HG03066 (cell line): Measurements from ENCODE around the gene IFNG.
"Not testable (repeated sequence)": the region's sequence is repeated elsewhere in the genome, so short reads cannot be mapped to it uniquely, and the experiment has no call there.

Source experiments
- ATAC-seq: cut with Tn5 transposase; IDR thresholded peaks from one replicate; pipeline ENCODE4 v1.9.1; 2021; ENCODE audit warnings: low read depth; ENCODE audit not compliant: unreplicated experiment

IFNG gene

DNA sequence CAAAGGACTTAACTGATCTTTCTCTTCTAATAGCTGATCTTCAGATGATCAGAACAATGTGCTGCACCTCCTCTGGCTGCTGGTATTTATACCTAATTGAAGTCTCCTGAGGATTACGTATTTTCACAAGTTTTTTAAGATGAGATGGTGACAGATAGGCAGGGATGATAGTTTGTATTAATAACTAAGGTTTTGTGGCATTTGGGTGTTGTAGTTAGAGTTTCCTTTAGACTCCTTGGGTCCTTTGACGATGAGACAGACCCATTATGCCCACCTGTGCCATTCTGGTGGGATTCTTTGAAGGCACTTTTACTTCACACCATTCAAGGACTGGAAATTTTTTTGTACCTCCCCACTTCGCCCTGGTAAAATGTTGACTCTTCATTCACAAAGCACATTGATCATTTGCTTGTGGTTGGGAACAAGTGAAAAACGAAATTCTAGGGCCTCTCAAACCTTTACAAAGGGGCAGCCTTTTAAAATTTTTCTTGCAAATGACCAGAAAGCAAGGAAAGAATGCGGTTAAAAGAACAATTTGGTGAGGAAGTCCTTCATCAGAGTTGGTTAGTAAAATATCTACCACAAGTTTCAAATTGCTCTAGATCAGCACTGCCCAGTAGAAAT is at the start of gene IFNG:
IFNG (minus strand) TSS at position 60 of the 624 bp plus-strand sequence. CDS start 125 bp downstream, outside the sequence.
- peak; percentile 53 for ATAC-seq

DNA sequence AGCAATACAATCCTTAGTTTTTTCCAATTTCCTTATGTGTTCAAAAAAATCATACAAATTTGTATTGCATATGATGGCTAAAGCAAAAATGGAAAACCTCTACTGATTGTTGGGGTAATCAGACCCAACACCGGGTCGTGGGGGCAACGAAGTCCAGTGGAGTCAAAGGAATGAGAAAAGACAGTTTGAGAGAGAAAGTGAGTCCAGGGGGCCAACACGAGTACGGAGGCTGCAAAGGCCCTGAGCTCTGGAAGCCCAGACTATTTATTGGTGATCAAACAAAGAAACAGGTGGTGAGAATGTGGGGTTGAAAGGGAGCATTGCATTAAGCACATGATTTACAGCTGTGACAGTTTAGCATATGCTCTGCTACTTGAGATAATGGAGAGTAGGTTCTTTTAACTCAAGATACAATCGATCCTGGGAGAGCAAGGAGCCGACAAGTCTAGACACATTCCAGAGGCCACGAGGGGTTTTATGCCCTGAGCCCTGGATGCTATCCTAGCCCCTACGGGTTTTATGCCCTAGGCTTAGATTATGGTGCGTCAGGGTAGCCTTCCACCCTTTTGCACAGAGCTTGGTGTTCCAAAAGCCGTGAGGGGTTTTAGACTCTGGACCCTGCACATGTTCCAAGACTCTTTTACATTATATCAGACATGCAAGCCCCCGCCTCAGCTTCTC is 49.6 kb upstream of the IFNG start:
- not testable (repeated sequence) for ATAC-seq

DNA sequence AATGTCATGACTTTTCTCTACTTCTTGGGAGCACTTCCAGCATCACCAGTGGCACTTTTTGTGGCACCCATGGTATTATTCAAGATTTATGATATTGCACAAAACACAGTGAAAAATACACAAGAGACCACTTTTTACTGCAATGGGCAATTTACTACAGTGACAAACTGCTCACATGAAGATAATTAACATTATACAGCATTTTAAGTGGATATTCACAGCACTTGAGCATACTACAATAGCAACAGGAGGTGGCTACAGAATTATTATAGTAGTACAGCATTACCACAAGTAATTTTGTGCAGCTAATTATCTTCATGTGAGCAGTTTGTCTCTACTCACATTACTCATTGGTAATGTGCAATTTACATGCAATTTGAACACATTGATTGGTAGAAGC is 47.7 kb upstream of the IFNG start:
- ATAC-seq = no peak

DNA sequence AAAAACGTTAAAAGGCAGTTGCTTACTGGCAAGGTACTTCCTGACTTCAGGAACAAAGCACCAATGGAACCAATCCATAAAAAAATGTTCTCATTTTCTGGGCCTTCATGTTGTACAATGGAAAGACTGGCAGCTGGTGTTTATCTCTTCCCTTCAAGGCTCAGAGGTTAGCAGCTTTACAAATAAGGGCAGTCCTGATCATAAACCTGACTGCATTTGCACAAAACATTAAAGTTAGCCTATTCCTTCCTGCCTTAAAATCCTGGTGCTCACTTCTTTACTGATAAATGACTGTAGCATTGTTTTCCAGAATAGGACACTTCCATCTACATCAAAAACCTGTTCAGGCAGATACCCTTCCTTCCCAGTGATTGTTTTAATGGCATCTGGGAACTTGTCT is 46.9 kb upstream of the IFNG start:
- no peak for ATAC-seq

DNA sequence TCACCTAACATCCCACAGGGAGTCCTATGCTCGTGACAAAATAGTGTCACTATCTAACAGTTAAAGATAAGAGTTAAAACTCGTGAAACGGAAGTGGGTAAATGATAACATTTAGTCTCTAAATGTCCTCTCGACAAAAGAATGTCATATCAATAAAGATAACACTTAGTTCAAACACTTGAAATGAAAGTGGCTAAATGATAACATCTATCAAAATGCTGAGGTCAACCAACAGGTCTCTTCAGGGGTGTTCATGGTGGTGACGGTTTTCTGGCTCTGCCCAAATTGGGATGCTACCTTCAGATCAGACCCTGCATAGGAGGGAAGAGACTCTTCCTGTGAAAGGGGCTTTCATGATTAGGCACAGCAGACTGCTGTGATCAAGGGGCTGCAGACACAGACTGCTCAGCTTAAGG is 43.9 kb upstream of the IFNG start:
- ATAC-seq = no peak

DNA sequence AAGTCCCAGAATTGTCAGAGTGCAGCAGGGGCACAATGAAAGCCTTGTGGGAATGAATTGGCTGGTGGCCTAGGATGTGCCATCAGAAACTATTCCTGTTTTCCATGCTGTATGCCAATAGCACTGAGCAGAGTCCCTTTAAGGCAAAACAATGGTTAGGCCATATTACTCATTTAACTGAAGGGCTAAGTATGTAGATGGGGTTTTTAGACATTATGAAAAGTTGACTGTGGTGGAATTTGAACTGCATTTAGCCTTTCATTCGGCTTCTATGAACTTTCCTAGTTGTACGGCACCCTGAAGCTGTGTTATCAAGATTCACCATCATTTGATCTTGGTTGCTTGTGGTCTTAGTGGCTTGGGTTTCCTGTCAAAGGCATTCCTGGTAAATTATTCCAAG is 41.3 kb upstream of the IFNG start:
- ATAC-seq = no peak

DNA sequence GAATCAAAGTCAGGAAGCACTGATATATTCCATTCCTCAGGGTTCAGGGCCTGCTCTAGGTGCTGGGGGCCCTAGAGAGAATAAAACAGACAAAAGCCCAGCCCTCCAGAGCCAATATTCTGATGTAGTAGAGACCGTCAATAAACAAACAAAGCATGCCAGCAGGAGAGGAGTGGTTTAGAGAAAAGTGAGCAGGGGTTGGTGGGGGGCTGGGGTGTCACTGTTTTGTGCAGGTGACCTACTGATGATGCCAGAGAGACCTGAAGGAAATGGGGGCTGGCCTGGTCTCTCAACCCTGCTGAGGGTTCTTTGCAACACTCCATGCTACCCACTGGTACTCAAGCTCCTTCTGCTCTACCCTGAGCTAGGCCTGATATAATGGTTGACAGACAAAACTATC is 39.6 kb upstream of the IFNG start:
- no peak for ATAC-seq

DNA sequence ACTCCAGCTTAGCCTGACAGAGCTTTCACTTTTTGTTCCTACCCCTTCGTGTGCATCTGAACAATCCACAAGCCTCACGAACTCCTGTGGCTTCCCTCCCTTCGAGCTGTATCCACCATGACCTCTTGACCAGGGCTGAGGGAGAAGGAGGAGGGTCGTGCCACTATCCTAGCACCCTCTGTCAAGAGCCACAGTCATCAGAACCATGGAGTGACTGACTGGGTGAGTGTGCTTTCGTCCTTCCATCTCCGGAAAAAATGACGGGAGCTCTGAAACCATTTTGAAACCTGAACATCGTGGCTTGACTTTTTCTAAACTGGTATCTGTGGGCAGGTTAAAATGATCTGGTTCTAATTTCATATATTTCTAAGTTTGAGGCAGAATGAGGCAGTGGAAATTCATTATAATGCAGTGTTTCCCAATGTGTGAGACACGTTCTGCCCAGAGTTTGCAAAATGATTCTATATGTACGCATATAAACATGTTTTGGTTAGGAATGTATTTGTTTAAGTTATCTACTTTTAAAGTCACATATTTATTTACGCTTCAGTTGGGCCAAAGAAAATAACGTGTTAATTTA is 39.1 kb upstream of the IFNG start:
- no peak for ATAC-seq

DNA sequence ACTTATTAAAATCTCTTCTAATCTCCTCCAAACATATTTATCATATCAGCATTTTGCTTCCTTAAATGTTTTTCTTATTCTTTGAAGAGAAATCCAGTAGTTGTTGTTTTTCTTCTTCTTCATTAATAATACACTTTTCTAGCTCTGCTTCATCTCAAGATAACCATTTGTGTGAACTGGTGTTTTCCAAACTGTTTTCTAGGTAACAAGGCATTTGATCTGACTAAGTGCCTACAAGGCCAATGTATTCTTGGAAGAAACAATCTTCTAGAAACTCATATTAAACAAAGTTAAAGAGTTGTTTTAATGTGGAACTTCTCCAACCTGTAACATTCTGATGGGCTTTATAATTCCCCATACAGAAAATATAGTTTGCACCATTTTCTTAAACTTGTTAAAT is 30.8 kb upstream of the IFNG start:
- ATAC-seq = no peak

DNA sequence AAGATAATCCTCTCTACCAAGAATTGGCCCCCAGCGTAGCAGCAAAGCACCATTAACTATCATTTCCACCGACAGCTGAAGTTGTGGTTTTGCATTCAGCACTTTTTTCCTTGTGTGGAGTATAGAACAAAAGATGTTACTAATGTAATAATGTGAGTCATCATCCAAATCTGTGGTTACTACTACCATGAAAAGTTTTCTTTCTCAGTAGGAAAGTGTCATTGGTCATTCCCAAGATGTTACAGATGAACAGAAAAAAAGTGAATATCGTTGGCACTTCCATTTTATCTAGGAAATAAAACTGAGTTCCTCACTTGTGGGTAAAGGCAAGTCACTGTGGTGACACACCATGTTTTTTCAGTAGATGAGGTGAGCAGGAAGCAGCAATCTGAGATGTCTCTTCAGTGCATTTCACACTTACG is 30.3 kb upstream of the IFNG start:
- no peak for ATAC-seq

DNA sequence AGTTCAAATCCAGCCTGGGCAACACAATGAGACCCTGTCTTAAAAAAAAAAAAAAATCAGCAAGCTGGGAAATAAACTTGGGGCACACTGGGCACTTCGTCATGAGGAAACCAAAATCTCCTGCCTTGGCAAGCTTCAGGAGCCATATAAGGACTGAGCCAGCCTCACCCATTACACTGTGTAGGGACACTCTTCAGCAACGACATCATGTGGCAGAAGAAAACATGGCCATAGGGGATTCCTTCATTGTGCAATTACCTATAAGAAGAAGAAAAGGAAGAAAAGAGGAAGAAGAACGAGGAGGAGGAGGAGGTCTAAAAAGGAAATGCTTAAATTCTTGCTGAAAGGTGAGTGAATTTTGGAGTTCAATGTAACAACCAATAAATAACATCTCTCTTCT is 26.1 kb upstream of the IFNG start:
- no peak for ATAC-seq

DNA sequence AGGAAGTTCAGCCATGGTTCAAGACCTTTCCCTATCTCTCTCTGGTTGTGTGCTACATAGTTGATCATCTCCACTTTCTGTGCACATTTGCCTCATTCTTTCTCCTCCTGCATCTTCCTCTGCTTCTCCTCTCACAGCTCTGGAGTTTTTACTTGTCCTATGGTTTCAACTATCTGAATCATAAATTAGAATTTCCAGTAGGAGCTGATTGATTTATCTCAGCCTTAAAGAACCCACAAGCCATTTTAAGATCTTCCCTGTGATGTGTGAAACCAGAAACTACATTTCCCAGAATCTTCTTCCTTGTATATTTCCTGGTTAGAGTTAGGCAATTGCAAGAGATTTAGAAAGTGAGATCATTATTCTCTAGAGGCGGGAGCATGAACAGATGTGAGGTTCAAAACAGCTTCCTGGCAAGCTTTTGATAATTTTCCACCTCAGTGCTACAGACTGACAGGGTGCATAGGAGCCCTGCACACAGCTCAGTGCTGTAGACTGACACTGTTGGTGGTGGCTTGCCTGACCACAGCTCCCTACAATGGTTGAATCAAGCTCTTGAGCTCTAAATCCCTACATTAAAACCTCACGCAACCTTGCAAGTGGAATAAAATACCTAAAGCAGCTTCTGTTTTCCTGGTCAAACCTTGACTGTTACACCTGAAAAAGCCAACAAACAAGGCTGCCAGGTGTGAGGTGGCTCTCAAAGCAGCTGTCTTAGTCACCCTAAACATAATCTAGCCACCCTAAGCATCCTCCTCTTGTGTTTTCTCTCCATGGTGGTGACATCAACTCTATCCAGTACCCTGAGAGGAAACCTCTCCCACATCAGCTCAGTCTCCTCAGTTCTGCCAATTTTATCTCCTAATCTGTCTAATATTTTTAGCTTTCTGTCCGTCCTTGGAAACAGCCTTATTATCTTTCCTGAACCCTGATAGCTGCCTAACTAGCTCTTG is 21.5 kb upstream of the IFNG start:
- ATAC-seq = no peak

DNA sequence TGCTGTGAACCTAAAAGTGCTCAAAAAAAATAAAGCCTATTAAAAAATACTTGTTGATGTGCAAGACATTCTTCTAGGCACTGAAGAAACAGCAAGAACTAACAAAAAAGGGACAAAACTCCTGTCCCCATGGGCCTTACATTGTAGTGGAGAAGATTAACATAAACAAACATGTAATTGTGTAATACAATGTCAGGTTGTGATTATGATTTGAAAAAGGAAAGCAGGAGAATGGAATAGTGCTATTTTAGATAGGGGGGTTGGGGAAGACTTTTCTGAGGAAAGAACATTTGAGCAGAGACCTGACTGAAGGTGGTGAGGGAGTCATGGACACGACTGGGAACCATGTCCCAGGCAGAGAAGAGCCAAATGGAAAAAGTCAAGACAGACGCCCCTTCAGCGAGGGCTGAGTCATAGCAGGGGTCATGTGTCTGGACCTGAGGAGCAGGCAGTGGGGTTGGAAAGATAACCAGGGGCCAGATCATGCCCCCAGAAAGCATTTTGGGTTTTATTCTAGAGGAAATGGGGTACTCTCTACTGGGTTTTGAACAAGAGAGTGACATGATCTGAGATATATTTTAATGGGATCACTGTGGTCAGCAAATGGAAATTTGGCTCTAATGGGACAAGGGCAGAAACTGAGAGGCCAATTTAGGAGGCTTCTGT is 19.4 kb upstream of the IFNG start:
- ATAC-seq = no peak

DNA sequence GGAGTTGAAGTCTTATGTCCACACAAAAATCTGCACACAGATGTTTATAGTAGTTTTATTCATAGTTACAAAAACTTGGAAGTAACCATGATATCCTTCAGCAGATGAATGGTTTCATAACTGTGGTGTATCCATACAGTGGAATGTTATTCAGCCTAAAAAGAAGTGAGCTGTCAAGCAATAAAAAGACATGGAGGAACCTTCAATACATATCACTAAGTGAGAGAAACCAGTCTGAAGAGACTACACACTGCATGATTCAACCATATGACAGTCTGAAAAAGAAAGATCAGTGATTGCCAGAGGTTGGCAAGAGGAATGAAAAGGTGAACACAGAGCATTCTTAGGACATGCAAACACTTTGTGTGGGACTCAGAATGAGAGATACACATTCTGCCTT is 18.6 kb upstream of the IFNG start:
- ATAC-seq = no peak

DNA sequence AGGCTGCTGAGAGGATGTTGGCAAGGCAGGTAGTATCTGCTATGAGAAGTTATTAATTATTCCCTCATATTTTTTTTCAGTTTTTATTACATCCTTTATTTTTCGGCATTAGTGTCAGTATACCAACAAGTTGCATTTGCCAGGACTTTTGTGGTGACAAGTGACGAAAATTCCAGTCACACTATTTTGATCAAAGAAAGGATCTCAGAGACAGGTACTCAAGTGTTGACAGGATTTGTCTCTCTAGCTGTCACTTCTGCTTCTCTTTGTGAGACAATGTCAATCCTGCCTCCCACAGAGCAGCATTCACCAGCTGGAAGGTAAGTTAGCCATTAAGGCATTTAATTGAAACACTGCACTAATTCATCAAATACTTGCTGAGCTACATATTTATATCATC is 18.0 kb upstream of the IFNG start:
- no peak for ATAC-seq

DNA sequence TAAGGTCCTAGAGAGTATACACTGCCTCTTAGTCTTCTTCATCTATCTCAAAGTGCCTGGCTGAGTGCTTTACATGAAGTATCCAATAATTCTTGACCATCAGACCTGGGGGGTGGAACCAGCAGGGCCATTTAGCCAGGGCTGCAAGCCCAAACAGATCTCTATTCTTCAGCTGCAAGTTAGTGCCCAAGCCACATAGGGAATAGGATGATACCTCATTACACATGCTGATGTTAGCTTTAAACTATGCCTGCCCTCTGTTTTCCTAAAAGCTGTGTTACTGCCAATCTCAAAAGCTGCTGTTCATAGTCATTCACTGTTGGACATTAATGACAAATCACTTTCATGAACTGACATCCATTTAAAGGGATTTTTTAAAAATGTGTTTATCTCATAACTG is 16.7 kb upstream of the IFNG start:
- no peak for ATAC-seq

DNA sequence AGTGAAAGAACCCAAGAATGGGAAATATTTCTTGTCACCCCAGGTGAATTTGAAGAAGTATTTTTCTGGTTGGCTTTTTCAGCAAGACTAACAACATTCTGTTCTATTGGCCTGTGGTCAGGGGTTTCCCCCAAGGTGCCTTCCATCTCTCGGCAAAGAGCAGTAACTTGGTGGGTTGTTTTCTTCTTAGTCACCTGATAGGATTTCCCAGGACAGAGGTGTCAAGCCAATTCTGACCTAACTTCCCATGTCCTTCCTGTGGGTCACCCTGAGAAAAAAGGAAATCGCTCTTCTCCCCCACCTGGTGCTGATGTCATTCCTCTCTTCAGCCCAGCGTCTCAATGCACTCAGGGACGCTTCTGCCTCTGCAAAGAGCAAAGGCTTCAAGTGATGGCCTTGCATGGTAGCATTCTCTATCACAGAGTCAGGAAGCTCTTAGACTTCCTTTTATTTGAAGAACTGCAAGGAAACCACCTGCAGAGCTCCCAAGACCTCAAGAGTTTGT is 16.1 kb upstream of the IFNG start:
- ATAC-seq = peak; percentile 85

DNA sequence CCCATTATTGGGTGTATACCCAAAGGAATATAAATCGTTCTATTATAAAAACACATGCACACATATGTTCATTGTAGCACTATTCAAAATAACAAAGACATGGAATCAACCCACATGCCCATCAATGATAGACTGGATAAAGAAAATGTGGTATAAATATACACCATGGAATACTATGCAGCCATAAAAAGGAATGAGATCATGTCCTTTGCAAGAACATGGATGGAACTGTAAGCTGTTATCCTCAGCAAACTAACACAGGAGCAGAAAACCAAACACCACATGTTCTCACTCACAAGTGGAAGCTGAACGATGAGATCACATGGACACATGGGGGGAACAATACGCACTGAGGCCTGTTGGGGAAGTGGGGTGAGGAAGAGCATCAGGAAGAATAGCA is 15.2 kb upstream of the IFNG start:
- ATAC-seq = not testable (repeated sequence)

DNA sequence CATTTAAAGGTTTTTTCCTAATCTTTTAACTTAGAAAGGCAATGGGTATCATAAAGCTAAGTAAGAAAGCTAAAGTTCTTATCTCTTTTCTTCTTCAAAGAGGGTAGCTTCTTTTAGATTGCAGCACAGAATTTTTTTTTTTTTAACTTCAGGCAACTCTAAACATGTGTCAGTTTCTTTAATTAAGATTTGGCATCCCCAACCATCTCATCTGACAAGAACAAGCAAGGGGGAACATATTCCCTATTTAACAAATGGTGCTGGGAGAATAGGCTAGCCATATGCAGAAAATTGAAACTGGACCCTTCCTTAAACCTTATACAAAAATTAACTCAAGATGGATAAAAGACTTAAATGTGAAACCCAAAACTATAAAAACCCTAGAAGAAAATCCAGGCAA is 14.3 kb upstream of the IFNG start:
- ATAC-seq = no peak

DNA sequence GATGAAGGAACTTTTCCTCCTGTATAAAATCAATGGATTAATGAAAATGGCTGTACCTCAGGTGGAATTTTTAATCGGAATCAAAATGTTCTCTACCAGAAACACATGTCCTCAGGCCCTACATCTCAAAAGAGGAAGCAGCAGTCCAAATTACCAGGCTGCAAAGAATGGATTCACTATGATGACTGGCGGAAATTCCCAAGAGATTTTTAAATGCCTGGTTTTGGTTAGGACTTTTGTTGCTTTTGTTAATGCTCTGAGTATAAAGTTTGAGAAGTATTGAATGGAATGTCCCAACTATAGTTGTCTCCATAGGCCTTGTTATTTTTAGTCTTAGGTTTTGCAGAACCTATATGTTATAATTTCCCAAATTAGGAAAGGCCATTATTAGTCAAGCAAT is 11.2 kb upstream of the IFNG start:
- no peak for ATAC-seq
